ENCODE measurements around the gene TMEM151B.

The TMEM151B gene

DNA sequence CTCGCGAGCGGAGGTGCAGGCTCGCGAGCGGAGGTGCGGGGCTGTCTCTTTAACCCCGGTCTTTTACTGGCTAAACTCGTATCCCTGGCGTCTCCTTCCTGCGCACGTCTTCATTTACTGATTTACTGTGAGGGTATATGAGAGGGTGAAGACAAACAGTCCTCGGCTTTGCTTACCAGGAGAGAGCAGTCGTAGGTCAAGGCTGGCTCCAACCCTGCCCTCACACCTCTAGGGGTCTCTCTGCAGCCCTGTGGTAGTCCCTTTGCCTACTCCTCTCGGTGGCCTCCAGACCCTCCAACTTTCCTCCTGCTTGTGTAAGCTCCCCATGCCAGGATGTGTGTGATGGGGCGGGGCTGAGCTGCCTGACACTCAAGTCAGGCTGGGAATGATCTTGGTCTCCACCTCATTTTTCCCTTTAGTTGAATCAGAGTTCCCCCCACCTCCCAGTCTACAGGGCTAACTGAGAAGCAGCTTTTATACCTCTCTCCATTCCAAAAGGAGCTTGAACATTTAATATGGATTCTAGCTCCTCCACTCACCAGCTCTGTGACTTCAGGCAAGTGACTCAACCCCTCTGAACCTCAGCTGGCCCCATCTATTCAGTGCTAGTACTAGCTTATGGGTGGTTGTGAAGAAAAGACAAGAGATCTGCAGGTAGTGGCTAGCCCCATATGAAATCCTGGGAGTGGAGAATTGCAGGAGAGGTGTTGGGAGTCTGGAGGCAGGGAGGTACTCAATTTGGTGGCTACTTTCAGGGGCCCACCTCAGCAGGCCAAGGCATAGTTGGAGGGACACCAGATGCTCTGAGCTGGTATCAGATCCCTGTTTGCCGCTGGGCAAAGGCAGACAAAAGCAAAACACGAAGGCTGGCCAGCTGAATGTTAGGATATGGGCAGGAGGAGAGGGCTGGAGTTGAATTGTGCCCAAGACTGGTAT is 46.0 kb upstream of the TMEM151B start:
- TF ChIP-seq EZH2 (optimal IDR thresholded peaks at IDR 0.05; ENCODE audit: low read depth, low read length) (no peak), CTCF (IDR thresholded peaks at IDR 0.05; ENCODE audit: low read length) (peak; percentile 9)
- peak; percentile 39 for DNase-seq
- peak overlapping the region; percentile 58; the same call in 1 of the 2 replicates for H2AFZ ChIP-seq (ENCODE audit: low read length)
- peak overlapping the region; percentile 94 for H3K4me2 ChIP-seq (ENCODE audit: low read depth, low read length)
- H3K79me2 ChIP-seq (ENCODE audit: low read length): peaks cover 50% of the 10 kb centered on the region
- H3K4me3 ChIP-seq (ENCODE audit: low read length): peak overlapping the region; percentile 80
- H4K20me1 ChIP-seq (ENCODE audit: insufficient read depth, low read length): no peaks in the 10 kb centered on the region
- peaks cover 25% of the 10 kb centered on the region for H3K4me1 ChIP-seq (ENCODE audit: low read length)
- H3K9me2 ChIP-seq (replicated peaks; ENCODE audit: insufficient read depth, low read length): no peaks in the 10 kb centered on the region
- H3K9me3 ChIP-seq (replicated peaks; ENCODE audit: insufficient read depth, low read length): no peaks in the 10 kb centered on the region
- no peaks in the 10 kb centered on the region for H3K27me3 ChIP-seq (replicated peaks; ENCODE audit: insufficient read depth, low read length)
- peaks cover 21% of the 10 kb centered on the region for H3F3A ChIP-seq (ENCODE audit: insufficient read depth, low read length)
- H3K27ac ChIP-seq (ENCODE audit: low read length): peak overlapping the region; percentile 63; the same call in 1 of the 2 replicates
- no peaks in the 10 kb centered on the region for H3K36me3 ChIP-seq (replicated peaks; ENCODE audit: insufficient read depth, low read length)
- H3K9ac ChIP-seq (ENCODE audit: low read length): peak overlapping the region; percentile 75

DNA sequence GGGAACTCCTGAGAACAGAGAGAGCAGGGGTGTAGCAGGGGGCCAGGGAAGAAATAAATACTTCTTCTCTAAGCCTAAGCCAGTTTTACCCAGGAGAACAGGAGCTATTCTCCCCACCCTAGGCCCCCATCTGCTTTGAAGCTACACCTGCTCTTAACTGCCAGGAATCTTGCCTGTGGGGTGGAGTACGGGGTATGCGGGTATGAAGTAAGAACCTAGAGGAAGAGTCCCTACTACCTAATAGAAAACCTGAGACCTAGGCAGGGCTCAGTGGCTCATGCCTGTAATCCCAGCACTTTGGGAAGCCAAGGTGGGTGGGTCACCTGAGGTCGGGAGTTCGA is 45.3 kb upstream of the TMEM151B start:
- H3K4me2 ChIP-seq (ENCODE audit: low read depth, low read length): peak overlapping the region; percentile 94; the same call in 1 of the 2 replicates
- H3K4me3 ChIP-seq (ENCODE audit: low read length): peak overlapping the region; percentile 80; the same call in 1 of the 2 replicates
- H3K79me2 ChIP-seq (ENCODE audit: low read length): peaks cover 50% of the 10 kb centered on the region
- no peaks in the 10 kb centered on the region for H3K9me2 ChIP-seq (replicated peaks; ENCODE audit: insufficient read depth, low read length)
- no peaks in the 10 kb centered on the region for H4K20me1 ChIP-seq (ENCODE audit: insufficient read depth, low read length)
- H3K27ac ChIP-seq (ENCODE audit: low read length): no peak overlapping the region
- DNase-seq: no peak
- H3K4me1 ChIP-seq (ENCODE audit: low read length): peaks cover 24% of the 10 kb centered on the region
- H3K9ac ChIP-seq (ENCODE audit: low read length): peak overlapping the region; percentile 75; the same call in 1 of the 2 replicates
- H3K27me3 ChIP-seq (replicated peaks; ENCODE audit: insufficient read depth, low read length): no peaks in the 10 kb centered on the region
- H2AFZ ChIP-seq (ENCODE audit: low read length): no peak overlapping the region
- no peaks in the 10 kb centered on the region for H3K36me3 ChIP-seq (replicated peaks; ENCODE audit: insufficient read depth, low read length)
- TF ChIP-seq EZH2 (optimal IDR thresholded peaks at IDR 0.05; ENCODE audit: low read depth, low read length) (no peak), EZH2phosphoT487 (IDR thresholded peaks at IDR 0.05; ENCODE audit: low read length) (no peak), CTCF (IDR thresholded peaks at IDR 0.05; ENCODE audit: low read length) (no peak)
- peaks cover 17% of the 10 kb centered on the region for H3F3A ChIP-seq (ENCODE audit: insufficient read depth, low read length)
- no peaks in the 10 kb centered on the region for H3K9me3 ChIP-seq (replicated peaks; ENCODE audit: insufficient read depth, low read length)

GRCh38 chr6:44225579-44226325 is 44.5 kb upstream of the TMEM151B start:
- Histone ChIP-seq H3K4me2 (ENCODE audit: low read depth, low read length) (no peak overlapping the region), H3K27ac (ENCODE audit: low read length) (no peak overlapping the region)

More at GRCh38 chr6:44225579-44226325, 44.5 kb upstream of the TMEM151B start:
- H3F3A ChIP-seq (ENCODE audit: insufficient read depth, low read length): peaks cover 12% of the 10 kb centered on the region
- peaks cover 50% of the 10 kb centered on the region for H3K79me2 ChIP-seq (ENCODE audit: low read length)
- H3K4me1 ChIP-seq (ENCODE audit: low read length): peaks cover 22% of the 10 kb centered on the region
- H3K9me3 ChIP-seq (replicated peaks; ENCODE audit: insufficient read depth, low read length): no peaks in the 10 kb centered on the region
- no peaks in the 10 kb centered on the region for H3K9me2 ChIP-seq (replicated peaks; ENCODE audit: insufficient read depth, low read length)
- no peak overlapping the region for H2AFZ ChIP-seq (ENCODE audit: low read length)
- no peak overlapping the region for H3K9ac ChIP-seq (ENCODE audit: low read length)
- H3K27me3 ChIP-seq (replicated peaks; ENCODE audit: insufficient read depth, low read length): no peaks in the 10 kb centered on the region
- no peak for DNase-seq
- TF ChIP-seq EZH2phosphoT487 (IDR thresholded peaks at IDR 0.05; ENCODE audit: low read length) (no peak), CTCF (IDR thresholded peaks at IDR 0.05; ENCODE audit: low read length) (no peak), EZH2 (optimal IDR thresholded peaks at IDR 0.05; ENCODE audit: low read depth, low read length) (no peak)
- no peaks in the 10 kb centered on the region for H3K36me3 ChIP-seq (replicated peaks; ENCODE audit: insufficient read depth, low read length)
- H4K20me1 ChIP-seq (ENCODE audit: insufficient read depth, low read length): no peaks in the 10 kb centered on the region
- H3K4me3 ChIP-seq (ENCODE audit: low read length): no peak overlapping the region

Data from MM.1S (cell line).